DND-41 (cell line): Measurements from ENCODE around the gene ITGAV.

ENCODE experiments used
- ATAC-seq: fragments of 200-7000 bp; cut with Tn5 transposase; 3 replicates; pipeline ENCODE4 v1.9.1; 2021; ENCODE audit warnings: low read depth; ENCODE audit not compliant: insufficient read depth
- DNase-seq: peaks from one replicate; pipeline ENCODE4 v3.0.0-alpha.2; 2020
- H2AFZ ChIP-seq: 2 replicates; pipeline ENCODE4 v1.6.0; 2012; ENCODE audit warnings: low read depth, low read length
- H3K27ac ChIP-seq: 2 replicates; pipeline ENCODE4 v1.5.1; 2012; ENCODE audit warnings: low read length, inconsistent platforms
- H3K27me3 ChIP-seq: fragments of 200-600 bp; sonication (generic); 2 replicates; pipeline ENCODE4 v1.6.0; 2012; ENCODE audit warnings: low read length, mild to moderate bottlenecking, inconsistent platforms; ENCODE audit not compliant: insufficient read depth, poor library complexity
- H3K36me3 ChIP-seq: 2 replicates; pipeline ENCODE4 v1.5.1; 2012; ENCODE audit warnings: low read length, inconsistent platforms; ENCODE audit not compliant: insufficient read depth
- H3K4me1 ChIP-seq: 2 replicates; pipeline ENCODE4 v1.5.1; 2012; ENCODE audit warnings: mild to moderate bottlenecking, low read length; ENCODE audit not compliant: insufficient read depth
- H3K4me2 ChIP-seq: 2 replicates; pipeline ENCODE4 v1.6.0; 2012; ENCODE audit warnings: mild to moderate bottlenecking, moderate library complexity, low read length, inconsistent platforms; ENCODE audit not compliant: insufficient read depth
- H3K4me3 ChIP-seq, 2 experiments: fragments of 200-600 bp in 1 of 2; shearing (Covaris generic) in 1 of 2; 2 replicates each; pipeline ENCODE4 v1.5.1; 2012 to 2016; ENCODE audit warnings: inconsistent platforms in 2 of 2, low read length in 2 of 2, mild to moderate bottlenecking in 2 of 2, low read depth in 1 of 2, moderate library complexity in 1 of 2
- H3K79me2 ChIP-seq: 2 replicates; pipeline ENCODE4 v1.6.0; 2012; ENCODE audit warnings: low read length, inconsistent platforms; ENCODE audit not compliant: insufficient read depth
- H3K9ac ChIP-seq: 2 replicates; pipeline ENCODE4 v1.6.0; 2012; ENCODE audit warnings: low read depth, mild to moderate bottlenecking, inconsistent platforms, low read length, moderate library complexity
- H3K9me3 ChIP-seq: 2 replicates; pipeline ENCODE4 v1.5.1; 2012; ENCODE audit warnings: low read length, moderate library complexity, mild to moderate bottlenecking, inconsistent platforms; ENCODE audit not compliant: insufficient read depth, severe bottlenecking
- H4K20me1 ChIP-seq: 2 replicates; pipeline ENCODE4 v1.6.0; 2012; ENCODE audit warnings: low read length; ENCODE audit not compliant: insufficient read depth
- CTCF ChIP-seq: IDR thresholded peaks from 2 replicates; pipeline ENCODE4 v1.5.1; 2012; ENCODE audit warnings: borderline replicate concordance, low read length, moderate library complexity, mild to moderate bottlenecking; ENCODE audit not compliant: poor library complexity, severe bottlenecking; ENCODE audit errors: extremely low read depth
- EZH2 ChIP-seq: IDR thresholded peaks from 3 replicates; pipeline ENCODE4 v1.6.1; 2012; ENCODE audit warnings: borderline replicate concordance, low read depth, mild to moderate bottlenecking, moderate library complexity, low read length, inconsistent platforms; ENCODE audit not compliant: severe bottlenecking

Gene ITGAV

DNA sequence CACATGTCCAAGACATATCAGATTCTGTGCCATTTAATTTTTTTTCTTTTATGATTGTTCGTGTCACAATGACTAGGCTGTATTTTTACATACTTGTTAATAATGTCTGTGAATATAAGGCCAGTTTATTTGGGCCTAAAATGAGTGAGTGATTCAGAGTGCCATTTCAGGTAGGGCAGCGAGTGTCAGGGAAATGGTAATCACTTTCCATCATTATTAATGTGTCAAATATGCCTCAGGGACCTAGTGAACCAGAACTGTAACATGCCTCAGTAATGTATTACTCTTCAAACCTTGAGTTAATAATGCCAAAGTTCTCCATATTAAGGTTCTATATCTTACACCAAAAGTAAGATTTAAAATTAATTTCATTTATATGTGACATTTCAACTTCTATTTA is 112.6 kb downstream of the ITGAV start:
- no peaks in the 10 kb centered on the region for H4K20me1 ChIP-seq
- no peaks in the 10 kb centered on the region for H3K9me3 ChIP-seq
- ATAC-seq (no peak), DNase-seq (no peak)
- no peak overlapping the region for H3K27ac ChIP-seq
- no peak overlapping the region for H3K4me2 ChIP-seq
- H3K27me3 ChIP-seq, result no peaks in the 10 kb centered on the region
- no peak overlapping the region for H3K4me3 ChIP-seq
- no peak overlapping the region for H2AFZ ChIP-seq
- no peak overlapping the region for H3K9ac ChIP-seq
- no peaks in the 10 kb centered on the region for H3K36me3 ChIP-seq
- no peaks in the 10 kb centered on the region for H3K4me1 ChIP-seq
- no peaks in the 10 kb centered on the region for H3K79me2 ChIP-seq
- TF ChIP-seq CTCF (no peak), EZH2 (no peak)

- Histone ChIP-seq H4K20me1 (no peaks in the 10 kb centered on the region), H3K27me3 (no peaks in the 10 kb centered on the region), H3K9me3 (no peaks in the 10 kb centered on the region), H2AFZ (no peak overlapping the region), H3K36me3 (no peaks in the 10 kb centered on the region), H3K27ac (no peak overlapping the region), H3K79me2 (no peaks in the 10 kb centered on the region), H3K4me2 (no peak overlapping the region), H3K4me3 (no peak overlapping the region), H3K9ac (no peak overlapping the region), H3K4me1 (no peaks in the 10 kb centered on the region)
- DNase-seq (no peak), ATAC-seq (no peak)
- TF ChIP-seq EZH2 (no peak), CTCF (no peak)
Observed at GRCh38 chr2:186704897-186705296, 115.0 kb downstream of the ITGAV start.

GRCh38 chr2:186709529-186710450 is 119.9 kb downstream of the ITGAV start:
- Histone ChIP-seq H3K27ac (no peak overlapping the region), H3K4me3 (no peak overlapping the region), H3K4me2 (no peak overlapping the region), H3K9me3 (no peaks in the 10 kb centered on the region), H3K79me2 (no peaks in the 10 kb centered on the region), H3K27me3 (no peaks in the 10 kb centered on the region), H3K36me3 (no peaks in the 10 kb centered on the region), H4K20me1 (no peaks in the 10 kb centered on the region), H3K4me1 (no peaks in the 10 kb centered on the region), H2AFZ (no peak overlapping the region), H3K9ac (no peak overlapping the region)
- ATAC-seq, result no peak
- TF ChIP-seq EZH2, result no peak
- DNase-seq, result no peak

DNA sequence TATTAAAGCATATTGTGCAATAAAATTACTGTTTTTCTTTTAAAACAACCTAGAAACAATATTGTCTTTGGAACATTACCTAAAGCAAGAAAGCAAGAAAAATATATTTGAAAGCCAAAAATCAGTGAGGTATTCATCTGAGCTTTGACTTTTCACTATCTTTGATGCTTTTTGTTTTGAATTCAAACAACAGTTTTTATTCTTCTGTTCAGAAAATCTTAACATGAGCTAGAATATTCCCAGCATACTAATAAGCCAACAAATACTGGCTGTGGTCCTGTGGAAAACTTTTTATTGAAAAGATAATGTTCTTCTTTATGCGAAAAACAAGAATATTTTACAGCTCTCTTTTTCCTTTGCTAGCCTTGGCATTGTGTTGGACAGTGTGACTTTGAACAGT is 123.8 kb downstream of the ITGAV start:
- H4K20me1 ChIP-seq, result no peaks in the 10 kb centered on the region
- no peak overlapping the region for H3K9ac ChIP-seq
- no peaks in the 10 kb centered on the region for H3K27me3 ChIP-seq
- H3K4me2 ChIP-seq, result no peak overlapping the region
- H3K9me3 ChIP-seq, result no peaks in the 10 kb centered on the region
- H3K79me2 ChIP-seq, result no peaks in the 10 kb centered on the region
- ATAC-seq (no peak), DNase-seq (no peak)
- H3K4me1 ChIP-seq, result no peaks in the 10 kb centered on the region
- H3K36me3 ChIP-seq, result no peaks in the 10 kb centered on the region
- H3K27ac ChIP-seq, result no peak overlapping the region
- no peak overlapping the region for H2AFZ ChIP-seq
- H3K4me3 ChIP-seq, result no peak overlapping the region
- no peak for TF ChIP-seq EZH2
- no peak for TF ChIP-seq CTCF
